ENCODE data around the gene CDH4. TPM values are rescaled to one million over a fixed set of nuclear protein-coding genes. Genes with fewer than 3 reads are reported as not detected.

CDH4 gene
- total and polyA plus RNA-seq, 2 donors (not counting 1 experiment from before 2014, with no cell fraction given) = not detected

DNA sequence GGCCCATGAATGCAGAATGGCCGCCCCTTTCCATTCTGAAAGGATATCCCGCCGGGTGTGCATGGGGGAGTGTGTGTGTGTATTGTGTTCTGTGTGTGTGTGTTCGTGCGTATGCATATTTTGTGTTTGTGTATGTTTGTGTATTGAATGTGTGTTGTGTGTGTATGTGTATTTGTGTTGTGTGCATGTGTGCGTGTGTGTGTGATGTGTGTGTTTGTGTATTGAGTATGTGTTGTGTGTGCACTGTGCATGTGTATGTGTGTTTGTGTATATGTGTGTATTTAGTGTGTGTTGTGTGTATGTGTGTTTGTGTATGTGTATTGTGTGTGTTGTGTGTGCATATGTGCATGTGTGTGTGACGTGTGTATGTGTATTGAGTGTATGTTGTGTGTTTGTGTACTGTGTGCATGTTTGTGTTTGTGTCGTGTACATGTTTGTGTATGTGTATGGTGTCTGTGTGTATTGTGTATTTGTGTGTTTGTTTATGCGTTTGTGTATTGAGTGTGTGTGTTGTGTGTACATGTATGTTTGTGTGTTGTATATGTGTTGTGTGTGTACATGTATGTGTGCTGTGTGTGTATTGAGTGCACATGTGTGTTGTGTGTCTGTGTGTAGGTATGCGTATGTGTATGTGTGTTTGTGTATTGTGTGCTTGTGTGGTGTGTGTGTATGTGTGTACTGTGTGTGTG is 587.3 kb downstream of the CDH4 start:
- no peak for ATAC-seq (ENCODE audit: low read depth)
- WGBS (ENCODE audit: insufficient coverage) = 94% methylated on average over 10 of the region's 10 CpGs
- H4K20me1 ChIP-seq (ENCODE audit: control insufficient read depth, insufficient read depth, low read length, poor library complexity, severe bottlenecking) = no peaks in the 10 kb centered on the region
- no peak for TF ChIP-seq EZH2 (IDR thresholded peaks at IDR 0.05; ENCODE audit: borderline replicate concordance, insufficient read depth, low read depth, low read length, poor library complexity, severe bottlenecking)
- TF ChIP-seq, protein P1, sequence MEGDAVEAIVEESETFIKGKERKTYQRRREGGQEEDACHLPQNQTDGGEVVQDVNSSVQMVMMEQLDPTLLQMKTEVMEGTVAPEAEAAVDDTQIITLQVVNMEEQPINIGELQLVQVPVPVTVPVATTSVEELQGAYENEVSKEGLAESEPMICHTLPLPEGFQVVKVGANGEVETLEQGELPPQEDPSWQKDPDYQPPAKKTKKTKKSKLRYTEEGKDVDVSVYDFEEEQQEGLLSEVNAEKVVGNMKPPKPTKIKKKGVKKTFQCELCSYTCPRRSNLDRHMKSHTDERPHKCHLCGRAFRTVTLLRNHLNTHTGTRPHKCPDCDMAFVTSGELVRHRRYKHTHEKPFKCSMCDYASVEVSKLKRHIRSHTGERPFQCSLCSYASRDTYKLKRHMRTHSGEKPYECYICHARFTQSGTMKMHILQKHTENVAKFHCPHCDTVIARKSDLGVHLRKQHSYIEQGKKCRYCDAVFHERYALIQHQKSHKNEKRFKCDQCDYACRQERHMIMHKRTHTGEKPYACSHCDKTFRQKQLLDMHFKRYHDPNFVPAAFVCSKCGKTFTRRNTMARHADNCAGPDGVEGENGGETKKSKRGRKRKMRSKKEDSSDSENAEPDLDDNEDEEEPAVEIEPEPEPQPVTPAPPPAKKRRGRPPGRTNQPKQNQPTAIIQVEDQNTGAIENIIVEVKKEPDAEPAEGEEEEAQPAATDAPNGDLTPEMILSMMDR (IDR thresholded peaks at IDR 0.05) = no peak
- H3K4me1 Mint-ChIP-seq = no peaks in the 10 kb centered on the region
- no peak overlapping the region for H3K4me2 ChIP-seq (replicated peaks; ENCODE audit: low read depth, low read length, poor library complexity, severe bottlenecking)
- H3K9ac ChIP-seq (ENCODE audit: low read length) = no peak overlapping the region
- H3K4me3 Mint-ChIP-seq = no peak overlapping the region
- no peaks in the 10 kb centered on the region for H3K27me3 ChIP-seq (replicated peaks in 1 of 4; ENCODE audit: control extremely low read depth in 1 of 4, control insufficient read depth in 3 of 4, insufficient read depth in 4 of 4, low read length in 3 of 4)
- no peaks in the 10 kb centered on the region for H3K79me2 ChIP-seq (ENCODE audit: control insufficient read depth, insufficient read depth, low read length)
- intact Hi-C loops (cut with micrococcal nuclease) = no loop called here
- H3K9me3 Mint-ChIP-seq (ENCODE audit: insufficient read depth) = no peaks in the 10 kb centered on the region
- no peaks in the 10 kb centered on the region for H3K27me3 Mint-ChIP-seq
- H3K27ac Mint-ChIP-seq = no peak overlapping the region
- H3K9me3 ChIP-seq (ENCODE audit: control extremely low read depth in 1 of 3, control insufficient read depth in 2 of 3, insufficient read depth in 1 of 3, low read length in 2 of 3) = peaks cover 0 to 4% (median 0%) of the 10 kb centered on the region in 3 donors
- no peaks in the 10 kb centered on the region for H3K36me3 ChIP-seq (replicated peaks in 1 of 2; ENCODE audit: control extremely low read depth in 1 of 2, control insufficient read depth in 1 of 2, extremely low read depth in 1 of 2, insufficient read depth in 2 of 2, low read length in 1 of 2)
- no peaks in the 10 kb centered on the region for H3K4me1 ChIP-seq (ENCODE audit: control insufficient read depth in 2 of 2, insufficient read depth in 2 of 2, low read length in 2 of 2)
- H3K27ac ChIP-seq (ENCODE audit: low read length in 2 of 2) = no peak overlapping the region
- H2AFZ ChIP-seq (ENCODE audit: insufficient read depth, low read depth, low read length, poor library complexity, severe bottlenecking) = no peak overlapping the region
- DNase-seq = no peak
- ChIA-PET POLR2A (no interaction called here), CTCF (no interaction called here)
- H3K4me3 ChIP-seq (ENCODE audit: control extremely low read depth in 1 of 5, extremely low read depth in 1 of 5, insufficient read depth in 1 of 5, low read depth in 2 of 5, low read length in 4 of 5) = no peak overlapping the region

DNA sequence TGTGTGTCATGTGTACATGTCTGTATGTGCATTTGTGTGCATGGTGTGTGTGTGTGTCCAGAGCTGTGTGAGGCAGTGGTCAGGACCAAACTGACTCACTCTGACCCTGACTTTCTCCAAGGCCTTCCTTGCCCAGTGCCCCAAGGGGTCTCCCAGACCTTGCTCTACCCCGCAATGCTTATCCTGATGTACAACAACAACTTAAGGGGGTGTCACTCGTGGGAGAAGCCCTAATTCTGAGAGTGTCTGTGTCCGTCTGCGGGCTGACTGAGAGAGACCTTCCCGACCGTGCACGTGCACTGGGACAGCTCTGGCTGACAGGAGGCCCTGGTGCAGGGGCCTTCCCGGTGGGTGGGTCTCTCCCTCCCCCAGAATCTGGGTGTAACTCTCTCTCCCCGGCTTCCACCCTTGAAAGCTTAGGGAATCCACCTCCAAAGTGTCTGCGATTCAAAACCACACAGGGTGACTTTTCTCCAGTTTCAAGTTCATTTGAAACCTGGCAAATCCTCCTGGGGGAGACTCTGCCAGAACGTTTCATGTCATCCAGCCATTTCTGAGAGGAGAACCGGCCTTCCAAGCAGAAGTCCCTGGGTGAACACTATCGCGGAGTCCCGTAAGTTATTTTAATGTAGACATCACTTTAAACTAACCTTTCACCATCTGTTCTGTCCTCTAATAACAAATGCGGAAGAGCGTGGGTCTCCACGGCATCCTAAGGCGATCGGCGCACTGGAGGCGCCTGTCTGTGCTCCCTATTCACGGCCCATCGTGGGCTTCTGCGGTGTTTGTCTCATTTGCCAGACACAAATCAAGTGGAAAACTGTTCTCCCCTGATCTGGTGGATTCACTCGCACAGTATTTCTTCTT is 588.1 kb downstream of the CDH4 start:
- Histone ChIP-seq H3K4me2 (replicated peaks; ENCODE audit: low read depth, low read length, poor library complexity, severe bottlenecking) (no peak overlapping the region), H3K27ac (ENCODE audit: low read length in 2 of 2) (no peak overlapping the region), H3K36me3 (replicated peaks in 1 of 2; ENCODE audit: control extremely low read depth in 1 of 2, control insufficient read depth in 1 of 2, extremely low read depth in 1 of 2, insufficient read depth in 2 of 2, low read length in 1 of 2) (no peaks in the 10 kb centered on the region), H4K20me1 (ENCODE audit: control insufficient read depth, insufficient read depth, low read length, poor library complexity, severe bottlenecking) (no peaks in the 10 kb centered on the region), H3K9me3 (ENCODE audit: control extremely low read depth in 1 of 3, control insufficient read depth in 2 of 3, insufficient read depth in 1 of 3, low read length in 2 of 3) (peaks cover 0 to 4% (median 0%) of the 10 kb centered on the region in 3 donors), H3K4me1 (ENCODE audit: control insufficient read depth in 2 of 2, insufficient read depth in 2 of 2, low read length in 2 of 2) (no peaks in the 10 kb centered on the region), H3K4me3 (ENCODE audit: control extremely low read depth in 1 of 5, extremely low read depth in 1 of 5, insufficient read depth in 1 of 5, low read depth in 2 of 5, low read length in 4 of 5) (no peak overlapping the region), H2AFZ (ENCODE audit: insufficient read depth, low read depth, low read length, poor library complexity, severe bottlenecking) (no peak overlapping the region), H3K27me3 (replicated peaks in 1 of 4; ENCODE audit: control extremely low read depth in 1 of 4, control insufficient read depth in 3 of 4, insufficient read depth in 4 of 4, low read length in 3 of 4) (no peaks in the 10 kb centered on the region), H3K9ac (ENCODE audit: low read length) (no peak overlapping the region), H3K79me2 (ENCODE audit: control insufficient read depth, insufficient read depth, low read length) (no peaks in the 10 kb centered on the region)
- Mint-ChIP-seq H3K27me3 (no peaks in the 10 kb centered on the region), H3K9me3 (ENCODE audit: insufficient read depth) (no peaks in the 10 kb centered on the region), H3K4me1 (no peaks in the 10 kb centered on the region), H3K27ac (no peak overlapping the region), H3K4me3 (no peak overlapping the region)
- WGBS (ENCODE audit: insufficient coverage) = 94% methylated on average over 23 of the region's 26 CpGs
- no peak for DNase-seq
- no peak for TF ChIP-seq EZH2 (IDR thresholded peaks at IDR 0.05; ENCODE audit: borderline replicate concordance, insufficient read depth, low read depth, low read length, poor library complexity, severe bottlenecking)
- TF ChIP-seq, protein P1 (IDR thresholded peaks at IDR 0.05) = no peak
- POLR2A ChIA-PET = no interaction called here
- no peak for ATAC-seq (ENCODE audit: low read depth)
- CTCF ChIA-PET = no interaction called here
- intact Hi-C loops (cut with micrococcal nuclease) = no loop called here

Measured in B cell (primary cell).